A673 (cell line): ENCODE results near the gene ARL4D. TPM values are rescaled to one million over a fixed set of nuclear protein-coding genes. Genes with fewer than 3 reads are reported as not detected.

Experiments
- BruUV-seq: library from RNA; stranded (reverse); fragments of 400-500 nt; replicated peaks from 2 replicates; lab custom pipeline; 2021; lab: Mats Ljungman, UMichigan
- CTCF ChIA-PET: fragments of 300-600 bp; sonication (Branson Sonifier 250); formaldehyde crosslinking; loops from one replicate; lab custom pipeline; 2022; ENCODE audit warnings: antibody characterized with exemption; lab: Charles Lee
- POLR2A ChIA-PET: fragments of 300-600 bp; sonication (Branson Sonifier 250); formaldehyde crosslinking; loops from one replicate; lab custom pipeline; 2022; ENCODE audit warnings: antibody characterized with exemption; ENCODE audit not compliant: low non-redundant PET; lab: Charles Lee
- DNase-seq: peaks from one replicate; pipeline ENCODE4 v3.0.0-alpha.2; 2015; ENCODE audit warnings: low spot score
- H3K27ac ChIP-seq: fragments of 200-600 bp; sonication (generic); 2 replicates; pipeline ENCODE4 v1.5.1; 2016; ENCODE audit warnings: mixed run types, low read depth, mild to moderate bottlenecking, mixed read lengths, antibody characterized with exemption, low read length; ENCODE audit not compliant: poor library complexity, severe bottlenecking
- H3K27me3 ChIP-seq: fragments of 200-600 bp; sonication (generic); replicated peaks from 2 replicates; pipeline ENCODE4 v1.6.1; 2017; ENCODE audit warnings: mixed run types, low read depth, mild to moderate bottlenecking, mixed read lengths, antibody characterized with exemption, low read length; ENCODE audit not compliant: insufficient read depth, poor library complexity
- H3K36me3 ChIP-seq: fragments of 200-600 bp; sonication (generic); 2 replicates; pipeline ENCODE4 v1.6.1; 2016; ENCODE audit warnings: mixed run types, mild to moderate bottlenecking, mixed read lengths, antibody characterized with exemption, low read length; ENCODE audit not compliant: insufficient read depth, poor library complexity, severe bottlenecking
- H3K4me1 ChIP-seq: fragments of 200-600 bp; sonication (generic); 2 replicates; pipeline ENCODE4 v1.6.1; 2017; ENCODE audit warnings: mixed run types, mild to moderate bottlenecking, mixed read lengths, antibody characterized with exemption, low read length; ENCODE audit not compliant: insufficient read depth, poor library complexity, severe bottlenecking
- H3K4me3 ChIP-seq: fragments of 200-600 bp; sonication (generic); 2 replicates; pipeline ENCODE4 v1.5.1; 2016; ENCODE audit warnings: low read depth, mixed run types, mild to moderate bottlenecking, mixed read lengths, low read length; ENCODE audit not compliant: poor library complexity, severe bottlenecking
- H3K9me3 ChIP-seq: fragments of 200-600 bp; sonication (generic); 2 replicates; pipeline ENCODE4 v1.6.1; 2016; ENCODE audit warnings: mixed run types, low read depth, mild to moderate bottlenecking, mixed read lengths, antibody characterized with exemption, low read length; ENCODE audit not compliant: poor library complexity, severe bottlenecking
- CTCF ChIP-seq: fragments of 300-800, 200-600 bp; sonication (generic); conservative IDR thresholded peaks from 2 replicates; pipeline ENCODE4 v1.5.1; 2017; ENCODE audit warnings: low read depth, mild to moderate bottlenecking, antibody characterized with exemption, low read length, moderate library complexity, mixed read lengths
- EZH2 ChIP-seq: fragments of 200-600 bp; sonication (generic); IDR thresholded peaks from 2 replicates; pipeline ENCODE4 v1.6.1; 2017; ENCODE audit warnings: borderline replicate concordance, low read depth, mild to moderate bottlenecking, mixed read lengths, antibody characterized with exemption, low read length; ENCODE audit not compliant: poor library complexity, severe bottlenecking
- intact Hi-C: fragments of 100-400 bp; cut with micrococcal nuclease; formaldehyde crosslinking; loops from one replicate; pipeline ENCODE4 v1.10.0; 2022; ENCODE audit not compliant: unreplicated experiment
- total RNA-seq: library from RNA; stranded (reverse); gene quantifications from 2 replicates; pipeline ENCODE4 v1.2.3, GENCODE V29; 2021

The ARL4D gene
- total RNA-seq, 1 experiment from 2014 or later, result 4.3 TPM

- Histone ChIP-seq H3K27me3 (no peaks in the 10 kb centered on the region), H3K4me1 (no peaks in the 10 kb centered on the region), H3K4me3 (no peak overlapping the region), H3K9me3 (no peaks in the 10 kb centered on the region), H3K27ac (no peak overlapping the region), H3K36me3 (no peaks in the 10 kb centered on the region)
- no peak for DNase-seq
- no peak for TF ChIP-seq EZH2
- no peak for TF ChIP-seq CTCF
- POLR2A ChIA-PET, result no interaction called here
- BruUV-seq, result no TSS peak
- intact Hi-C loops, result no loop called here
- CTCF ChIA-PET, result no interaction called here
Measured at GRCh38 chr17:43442711-43443110, 43.9 kb downstream of the ARL4D start.

GRCh38 chr17:43443381-43443780, 44.6 kb downstream of the ARL4D start:
- no peak overlapping the region for H3K4me3 ChIP-seq
- CTCF ChIA-PET, result no interaction called here
- no peaks in the 10 kb centered on the region for H3K36me3 ChIP-seq
- no peaks in the 10 kb centered on the region for H3K4me1 ChIP-seq
- POLR2A ChIA-PET, result no interaction called here
- no peak for TF ChIP-seq EZH2
- no peak for TF ChIP-seq CTCF
- H3K9me3 ChIP-seq, result no peaks in the 10 kb centered on the region
- BruUV-seq, result no TSS peak
- no peak overlapping the region for H3K27ac ChIP-seq
- no peak for DNase-seq
- no peaks in the 10 kb centered on the region for H3K27me3 ChIP-seq
- intact Hi-C loops, result no loop called here

GRCh38 chr17:43444223-43445008, 45.6 kb downstream of the ARL4D start:
- H3K9me3 ChIP-seq, result no peaks in the 10 kb centered on the region
- H3K4me3 ChIP-seq, result no peak overlapping the region
- H3K4me1 ChIP-seq, result no peaks in the 10 kb centered on the region
- CTCF ChIA-PET, result no interaction called here
- no peak for DNase-seq
- TF ChIP-seq EZH2 (no peak), CTCF (no peak)
- POLR2A ChIA-PET, result interaction anchor here (0.7 kb wide), 1 partner anchor 55 kb away, joined by 3 read pairs; no protein-coding TSS in a partner anchor
- intact Hi-C loops, result no loop called here
- no peak overlapping the region for H3K27ac ChIP-seq
- no peaks in the 10 kb centered on the region for H3K27me3 ChIP-seq
- no TSS peak for BruUV-seq
- H3K36me3 ChIP-seq, result no peaks in the 10 kb centered on the region
